C4-2B (cell line): ENCODE data around the gene FOXP3.
"Not testable (repeated sequence)": the region's sequence is repeated elsewhere in the genome, so short reads cannot be mapped to it uniquely, and the experiment has no call there.

Experiments
- CTCF ChIP-seq: fragments of 450-650 bp; conservative IDR thresholded peaks from 2 replicates; pipeline ENCODE4 v1.5.1; 2017; ENCODE audit warnings: mild to moderate bottlenecking
- ZFX ChIP-seq: fragments of 450-650 bp; IDR thresholded peaks from 2 replicates; pipeline ENCODE4 v1.6.1; 2017

- not testable (repeated sequence) for TF ChIP-seq CTCF, ZFX
Measured at GRCh38 chrX:49299293-49299692, 34.8 kb upstream of the FOXP3 start.
